ENCODE data around the gene LYPD8. TPM values are rescaled to one million over a fixed set of nuclear protein-coding genes. Genes with fewer than 3 reads are reported as not detected.

LYPD8 gene
- total RNA-seq, 4 donors from 2014 or later, result not detected

DNA sequence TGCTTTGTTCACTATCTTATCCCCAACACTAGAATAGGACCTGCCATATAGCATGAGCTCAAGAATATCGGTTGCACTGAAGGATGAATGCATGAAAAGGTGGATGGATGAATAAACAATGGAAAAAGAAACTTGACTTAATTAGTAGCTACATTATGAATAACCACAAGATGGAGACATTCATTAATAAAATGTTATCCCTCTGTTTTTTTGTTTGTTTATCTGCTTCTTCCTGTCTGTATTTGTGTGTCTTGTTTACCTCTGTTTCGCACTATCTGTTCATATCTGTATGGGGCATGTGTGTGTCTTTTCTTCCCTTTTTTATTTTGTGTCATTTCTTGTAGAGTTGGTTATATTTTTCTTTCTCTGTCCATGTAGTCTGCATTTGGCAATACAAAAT is 51.9 kb downstream of the LYPD8 start:
- Histone ChIP-seq H3K27me3 (no peaks in the 10 kb centered on the region), H3K9me3 (no peaks in the 10 kb centered on the region), H3K27ac (no peak overlapping the region), H3K36me3 (no peaks in the 10 kb centered on the region), H3K4me3 (no peak overlapping the region), H3K4me1 (no peaks in the 10 kb centered on the region)
- no peak for DNase-seq
- WGBS, 2 donors, result 65 to 76% methylated on average over 2 of the region's 2 CpGs
- intact Hi-C loops (cut with DNase I), result no loop called here
- TF ChIP-seq, protein P1, sequence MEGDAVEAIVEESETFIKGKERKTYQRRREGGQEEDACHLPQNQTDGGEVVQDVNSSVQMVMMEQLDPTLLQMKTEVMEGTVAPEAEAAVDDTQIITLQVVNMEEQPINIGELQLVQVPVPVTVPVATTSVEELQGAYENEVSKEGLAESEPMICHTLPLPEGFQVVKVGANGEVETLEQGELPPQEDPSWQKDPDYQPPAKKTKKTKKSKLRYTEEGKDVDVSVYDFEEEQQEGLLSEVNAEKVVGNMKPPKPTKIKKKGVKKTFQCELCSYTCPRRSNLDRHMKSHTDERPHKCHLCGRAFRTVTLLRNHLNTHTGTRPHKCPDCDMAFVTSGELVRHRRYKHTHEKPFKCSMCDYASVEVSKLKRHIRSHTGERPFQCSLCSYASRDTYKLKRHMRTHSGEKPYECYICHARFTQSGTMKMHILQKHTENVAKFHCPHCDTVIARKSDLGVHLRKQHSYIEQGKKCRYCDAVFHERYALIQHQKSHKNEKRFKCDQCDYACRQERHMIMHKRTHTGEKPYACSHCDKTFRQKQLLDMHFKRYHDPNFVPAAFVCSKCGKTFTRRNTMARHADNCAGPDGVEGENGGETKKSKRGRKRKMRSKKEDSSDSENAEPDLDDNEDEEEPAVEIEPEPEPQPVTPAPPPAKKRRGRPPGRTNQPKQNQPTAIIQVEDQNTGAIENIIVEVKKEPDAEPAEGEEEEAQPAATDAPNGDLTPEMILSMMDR (IDR thresholded peaks at IDR 0.05), result peak in 1 of 6 experiments; percentile 14
- no peak for TF ChIP-seq POLR2A (IDR thresholded peaks at IDR 0.05)

DNA sequence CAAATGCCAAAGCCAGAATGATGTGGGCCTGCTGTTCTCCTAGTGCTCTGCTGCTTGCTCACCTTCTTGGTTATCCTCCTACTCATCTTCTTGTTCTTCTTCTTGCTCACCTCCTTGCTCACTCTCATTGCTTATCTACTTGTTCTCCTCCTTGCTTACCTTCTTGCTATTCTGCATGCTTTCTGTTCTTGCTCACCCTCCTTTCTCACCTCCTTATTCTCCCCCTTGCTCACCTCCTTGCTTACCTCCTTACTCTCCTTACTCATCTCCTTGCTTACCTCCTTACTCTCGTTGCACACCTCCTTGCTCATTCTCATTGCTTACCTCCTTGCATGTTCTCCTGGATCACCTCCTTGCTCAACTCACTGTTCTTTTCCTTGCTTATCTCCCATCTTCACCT is 52.8 kb downstream of the LYPD8 start, which contains the start of gene OR14I1:
Gene OR14I1, minus strand, starts transcription at position 53 of the 400 bp plus-strand sequence.
- no peak for TF ChIP-seq POLR2A (IDR thresholded peaks at IDR 0.05)
- TF ChIP-seq, protein P1 (IDR thresholded peaks at IDR 0.05), result no peak
- no peak for DNase-seq
- no peaks in the 10 kb centered on the region for H3K27me3 ChIP-seq
- no peaks in the 10 kb centered on the region for H3K9me3 ChIP-seq
- no peak within 1 kb of the TSS for H3K4me3 ChIP-seq
- WGBS, 2 donors, result 43 to 60% methylated on average over 1 of the region's 1 CpG
- intact Hi-C loops (cut with DNase I), result no loop called here
- no peaks in the 10 kb centered on the region for H3K36me3 ChIP-seq
- no peaks in the 10 kb centered on the region for H3K4me1 ChIP-seq
- H3K27ac ChIP-seq, result no peak within 1 kb of the TSS

DNA sequence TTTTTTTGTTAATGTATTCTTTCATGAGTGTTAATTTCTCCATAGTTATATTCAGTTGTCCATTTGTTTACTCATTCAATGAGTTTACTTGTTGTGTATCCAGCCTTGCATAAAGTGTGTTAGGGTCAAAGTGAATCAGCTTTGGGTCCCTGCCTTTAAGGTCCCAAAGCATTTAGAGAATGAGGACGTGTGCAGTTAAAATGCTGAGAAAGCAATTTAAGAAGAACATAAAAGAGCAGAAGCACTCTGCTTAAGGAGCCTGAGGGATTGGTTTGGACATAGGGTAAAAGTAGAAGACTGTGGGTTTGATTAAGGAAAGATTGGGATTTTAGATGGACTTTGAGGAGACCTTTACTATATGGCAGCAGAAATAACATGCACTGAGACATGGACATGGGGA is 56.5 kb downstream of the LYPD8 start:
- Histone ChIP-seq H3K36me3 (no peaks in the 10 kb centered on the region), H3K4me1 (no peaks in the 10 kb centered on the region), H3K4me3 (no peak overlapping the region), H3K27ac (no peak overlapping the region), H3K9me3 (no peaks in the 10 kb centered on the region), H3K27me3 (no peaks in the 10 kb centered on the region)
- intact Hi-C loops (cut with DNase I), result no loop called here
- DNase-seq, result no peak
- 35 to 69% methylated on average over 1 of the region's 1 CpG for WGBS, 2 donors
- TF ChIP-seq, protein P1 (IDR thresholded peaks at IDR 0.05), result no peak
- TF ChIP-seq POLR2A (IDR thresholded peaks at IDR 0.05), result no peak

DNA sequence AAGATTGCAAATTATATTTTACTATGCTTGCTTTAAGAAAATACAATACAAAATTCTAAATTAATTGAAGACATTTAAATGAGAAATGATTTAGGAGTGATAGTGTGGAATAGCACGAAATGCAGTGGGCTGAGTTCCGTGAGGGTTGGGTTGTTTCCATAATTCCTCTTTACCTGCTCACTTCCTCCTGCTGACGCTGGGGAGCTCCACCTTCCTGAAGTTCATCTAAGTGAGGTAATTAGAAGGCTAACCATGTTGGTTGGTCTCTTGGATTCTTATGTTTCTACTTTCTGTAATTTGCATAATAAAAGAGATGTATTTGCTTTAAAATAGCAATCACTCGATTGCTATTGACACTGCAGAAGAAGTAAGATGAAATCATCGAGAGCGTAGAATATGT is 57.7 kb downstream of the LYPD8 start:
- H3K27ac ChIP-seq, result no peak overlapping the region
- no peaks in the 10 kb centered on the region for H3K4me1 ChIP-seq
- no peak for TF ChIP-seq POLR2A (IDR thresholded peaks at IDR 0.05)
- TF ChIP-seq, protein P1 (IDR thresholded peaks at IDR 0.05), result no peak
- no peak for DNase-seq
- no peaks in the 10 kb centered on the region for H3K27me3 ChIP-seq
- no peaks in the 10 kb centered on the region for H3K36me3 ChIP-seq
- 57 to 75% methylated on average over 6 of the region's 6 CpGs for WGBS, 2 donors
- intact Hi-C loops (cut with DNase I), result no loop called here
- no peak overlapping the region for H3K4me3 ChIP-seq
- no peaks in the 10 kb centered on the region for H3K9me3 ChIP-seq

DNA sequence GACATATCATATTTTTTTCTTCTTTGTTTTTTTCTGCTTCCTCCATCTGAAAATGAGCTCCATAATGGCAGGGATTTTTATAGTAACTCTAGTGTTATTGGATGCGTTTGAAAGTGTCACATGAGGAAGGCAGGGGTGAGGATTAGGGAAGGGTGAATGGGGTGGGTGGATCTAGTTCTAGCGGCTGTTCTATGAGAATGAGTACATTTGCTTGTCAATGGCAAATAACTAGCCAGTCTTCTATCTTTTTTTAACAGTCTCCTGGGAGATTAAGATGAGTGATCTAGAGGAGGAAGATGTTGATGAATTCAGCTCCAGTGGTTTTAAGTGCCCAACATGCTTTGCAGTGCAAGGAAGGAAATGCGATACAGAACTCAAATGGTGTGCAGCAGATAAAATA is 58.8 kb downstream of the LYPD8 start:
- H3K27ac ChIP-seq, result no peak overlapping the region
- no peaks in the 10 kb centered on the region for H3K27me3 ChIP-seq
- no peaks in the 10 kb centered on the region for H3K36me3 ChIP-seq
- TF ChIP-seq, protein P1 (IDR thresholded peaks at IDR 0.05), result no peak
- no peak overlapping the region for H3K4me3 ChIP-seq
- 79 to 86% methylated on average over 3 of the region's 3 CpGs for WGBS, 2 donors
- H3K4me1 ChIP-seq, result no peaks in the 10 kb centered on the region
- DNase-seq, result no peak
- H3K9me3 ChIP-seq, result no peaks in the 10 kb centered on the region
- intact Hi-C loops (cut with DNase I), result no loop called here
